Calu3 (cell line): ENCODE measurements around the gene CTIF. TPM values are rescaled to one million over a fixed set of nuclear protein-coding genes. Genes with fewer than 3 reads are reported as not detected.

ENCODE experiments used
- BruUV-seq: library from RNA; stranded (reverse); fragments of 400-500 nt; replicated peaks from 2 replicates; lab custom pipeline; 2021; lab: Mats Ljungman, UMichigan
- CTCF ChIA-PET: fragments of 300-600 bp; sonication (Branson Sonifier 250); formaldehyde crosslinking; loops from one replicate; lab custom pipeline; 2022; ENCODE audit warnings: antibody characterized with exemption; lab: Charles Lee
- DNase-seq: peaks from one replicate; pipeline ENCODE4 v3.0.0; 2022
- H3K27ac Mint-ChIP-seq: one replicate; pipeline ENCODE4 v1.8.0; 2022; ENCODE audit warnings: mixed read lengths; ENCODE audit not compliant: unreplicated experiment
- H3K27me3 Mint-ChIP-seq: one replicate; pipeline ENCODE4 v1.8.0; 2022; ENCODE audit warnings: mixed read lengths; ENCODE audit not compliant: unreplicated experiment
- H3K36me3 Mint-ChIP-seq: one replicate; pipeline ENCODE4 v1.8.0; 2022; ENCODE audit warnings: mild to moderate bottlenecking, moderate library complexity, mixed read lengths; ENCODE audit not compliant: insufficient read depth, unreplicated experiment
- H3K4me1 Mint-ChIP-seq: one replicate; pipeline ENCODE4 v1.8.0; 2022; ENCODE audit warnings: mild to moderate bottlenecking, low read depth, mixed read lengths; ENCODE audit not compliant: unreplicated experiment
- H3K4me3 Mint-ChIP-seq: one replicate; pipeline ENCODE4 v1.8.0; 2022; ENCODE audit warnings: mild to moderate bottlenecking, low read depth, moderate library complexity, mixed read lengths; ENCODE audit not compliant: unreplicated experiment
- H3K9me3 Mint-ChIP-seq: one replicate; pipeline ENCODE4 v1.8.0; 2022; ENCODE audit warnings: low read depth, mixed read lengths; ENCODE audit not compliant: unreplicated experiment
- intact Hi-C: fragments of 100-400 bp; cut with micrococcal nuclease; formaldehyde crosslinking; loops from one replicate; pipeline ENCODE4 v1.10.0; 2022; ENCODE audit not compliant: unreplicated experiment
- total RNA-seq: library from RNA; stranded (reverse); gene quantifications from 2 replicates; pipeline ENCODE4 v1.2.3, GENCODE V29; 2022
- TF ChIP-seq, protein P1 (sequence below): fragments of 200-600 bp; IDR thresholded peaks from one replicate; pipeline ENCODE4 v1.8.0; 2022; ENCODE audit warnings: antibody characterized with exemption; ENCODE audit not compliant: unreplicated experiment

Gene CTIF
- total RNA-seq, 1 experiment from 2014 or later = 40.8 TPM

DNA sequence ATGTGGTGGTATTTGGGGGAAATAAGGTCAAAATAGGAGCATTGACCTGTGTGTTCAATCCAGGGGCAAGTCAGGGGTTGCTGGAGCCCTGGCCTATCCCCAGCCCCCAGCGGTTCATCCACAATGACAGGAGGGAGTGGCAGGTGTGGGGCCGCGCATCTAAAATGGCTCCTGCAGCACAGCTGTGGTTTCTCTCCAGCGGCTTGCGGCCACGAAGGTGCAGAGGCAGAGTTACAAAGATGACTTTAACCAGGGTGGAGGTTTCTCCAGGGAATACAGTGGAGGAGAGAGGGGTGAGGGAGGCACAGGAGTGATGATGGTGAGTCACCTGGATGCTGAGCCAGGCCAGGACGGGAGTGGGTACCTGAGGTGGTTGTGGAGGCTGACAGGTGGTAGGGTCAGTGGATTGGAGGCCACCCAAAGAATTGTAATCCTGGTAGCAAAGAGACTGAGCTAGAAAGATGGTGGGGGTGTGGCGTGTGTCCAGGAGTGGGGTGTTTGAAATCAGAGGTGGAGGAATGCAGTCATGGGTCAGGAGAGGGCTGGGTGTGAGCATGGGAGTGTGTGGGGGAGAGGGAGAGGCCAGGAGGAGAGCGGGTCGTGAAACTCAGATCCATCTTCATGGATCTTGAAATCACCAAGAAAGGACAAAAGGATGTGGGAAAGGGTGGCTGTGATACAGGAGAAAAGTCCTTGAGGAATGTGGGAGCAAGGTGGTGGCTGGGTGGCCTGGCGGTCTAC is 83.2 kb downstream of the CTIF start:
- TF ChIP-seq, protein P1, sequence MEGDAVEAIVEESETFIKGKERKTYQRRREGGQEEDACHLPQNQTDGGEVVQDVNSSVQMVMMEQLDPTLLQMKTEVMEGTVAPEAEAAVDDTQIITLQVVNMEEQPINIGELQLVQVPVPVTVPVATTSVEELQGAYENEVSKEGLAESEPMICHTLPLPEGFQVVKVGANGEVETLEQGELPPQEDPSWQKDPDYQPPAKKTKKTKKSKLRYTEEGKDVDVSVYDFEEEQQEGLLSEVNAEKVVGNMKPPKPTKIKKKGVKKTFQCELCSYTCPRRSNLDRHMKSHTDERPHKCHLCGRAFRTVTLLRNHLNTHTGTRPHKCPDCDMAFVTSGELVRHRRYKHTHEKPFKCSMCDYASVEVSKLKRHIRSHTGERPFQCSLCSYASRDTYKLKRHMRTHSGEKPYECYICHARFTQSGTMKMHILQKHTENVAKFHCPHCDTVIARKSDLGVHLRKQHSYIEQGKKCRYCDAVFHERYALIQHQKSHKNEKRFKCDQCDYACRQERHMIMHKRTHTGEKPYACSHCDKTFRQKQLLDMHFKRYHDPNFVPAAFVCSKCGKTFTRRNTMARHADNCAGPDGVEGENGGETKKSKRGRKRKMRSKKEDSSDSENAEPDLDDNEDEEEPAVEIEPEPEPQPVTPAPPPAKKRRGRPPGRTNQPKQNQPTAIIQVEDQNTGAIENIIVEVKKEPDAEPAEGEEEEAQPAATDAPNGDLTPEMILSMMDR = no peak
- Mint-ChIP-seq H3K27ac (no peak overlapping the region), H3K4me3 (no peak overlapping the region), H3K27me3 (no peaks in the 10 kb centered on the region), H3K36me3 (no peaks in the 10 kb centered on the region), H3K9me3 (no peaks in the 10 kb centered on the region), H3K4me1 (no peaks in the 10 kb centered on the region)
- no peak for DNase-seq
- intact Hi-C loops = no loop called here
- no TSS peak for BruUV-seq
- CTCF ChIA-PET = interaction anchor here (0.6 kb wide), 1 partner anchor 92 kb away, joined by 3 read pairs; no protein-coding TSS in a partner anchor

DNA sequence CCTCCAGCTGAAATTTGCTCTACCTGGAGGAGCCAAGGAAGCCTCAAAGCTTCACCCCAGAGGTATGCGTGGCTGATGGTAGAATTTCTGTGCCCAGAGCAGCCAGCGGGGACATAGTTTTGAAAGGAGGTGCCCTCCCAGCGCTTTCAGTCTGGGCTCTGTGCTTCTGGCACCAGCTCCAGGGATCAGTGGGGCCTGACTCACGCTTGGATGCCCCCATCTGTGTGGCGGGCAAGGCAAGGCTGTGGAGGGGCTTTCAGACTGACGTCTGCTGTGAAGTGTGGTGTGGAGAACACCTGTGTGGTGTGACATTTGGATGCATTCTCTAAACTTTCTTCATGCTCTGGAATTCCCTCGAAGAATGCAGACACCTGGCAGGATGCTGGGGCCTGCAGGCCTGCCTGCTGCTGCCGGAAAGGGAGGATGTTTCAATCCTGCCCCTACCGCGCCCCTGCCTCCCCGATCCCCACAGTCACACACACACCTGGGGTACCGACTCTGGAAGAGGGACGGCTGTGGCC is 84.1 kb downstream of the CTIF start:
- TF ChIP-seq, protein P1 = no peak
- no peak for DNase-seq
- Mint-ChIP-seq H3K4me1 (peaks cover 3% of the 10 kb centered on the region), H3K27me3 (no peaks in the 10 kb centered on the region), H3K4me3 (no peak overlapping the region), H3K9me3 (no peaks in the 10 kb centered on the region), H3K27ac (no peak overlapping the region), H3K36me3 (no peaks in the 10 kb centered on the region)
- no TSS peak for BruUV-seq
- CTCF ChIA-PET = no interaction called here
- intact Hi-C loops = no loop called here

DNA sequence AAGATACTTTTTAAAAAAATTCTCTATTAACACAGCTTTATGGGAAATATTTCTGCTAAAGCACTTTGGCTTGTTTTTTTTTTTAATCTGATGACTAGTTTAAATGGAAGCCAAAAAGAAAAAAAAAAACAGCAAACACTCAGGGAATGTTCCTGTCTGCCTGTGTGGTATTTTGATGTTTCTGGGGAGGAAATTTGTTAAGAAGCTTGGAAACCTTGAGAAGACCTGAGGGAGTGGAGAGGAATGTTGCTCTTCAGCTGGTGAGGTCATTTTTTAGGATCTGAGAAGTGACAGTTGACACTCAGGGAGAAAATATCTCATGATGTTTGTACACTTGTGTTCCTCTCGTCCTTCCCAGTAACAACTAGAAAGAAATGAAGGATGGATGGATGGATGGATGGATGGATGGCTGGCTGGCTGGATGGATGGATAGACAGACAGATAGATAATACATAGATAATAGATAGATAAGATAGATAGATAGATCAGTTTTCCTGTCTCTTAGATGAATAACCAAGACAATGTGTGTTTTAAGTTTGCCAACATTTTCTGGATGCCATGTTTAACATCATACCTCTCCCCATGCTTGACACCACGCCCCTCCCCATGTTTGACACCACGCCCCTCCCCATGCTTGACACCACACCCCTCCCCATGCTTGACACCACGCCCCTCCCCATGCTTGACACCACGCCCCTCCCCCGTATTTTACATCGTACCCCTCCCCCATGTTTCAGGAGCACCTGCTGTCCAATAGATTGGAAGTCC is 84.8 kb downstream of the CTIF start:
- Mint-ChIP-seq H3K4me1 (peaks cover 9% of the 10 kb centered on the region), H3K36me3 (no peaks in the 10 kb centered on the region), H3K27ac (no peak overlapping the region), H3K4me3 (no peak overlapping the region), H3K9me3 (no peaks in the 10 kb centered on the region), H3K27me3 (no peaks in the 10 kb centered on the region)
- TF ChIP-seq, protein P1 = no peak
- CTCF ChIA-PET = no interaction called here
- intact Hi-C loops = no loop called here
- no TSS peak for BruUV-seq
- no peak for DNase-seq

GRCh38 chr18:48624856-48625255 is 86.0 kb downstream of the CTIF start:
- CTCF ChIA-PET = no interaction called here
- DNase-seq = no peak
- H3K36me3 Mint-ChIP-seq = no peaks in the 10 kb centered on the region
- intact Hi-C loops = no loop called here
- no TSS peak for BruUV-seq
- no peak overlapping the region for H3K27ac Mint-ChIP-seq
- no peaks in the 10 kb centered on the region for H3K9me3 Mint-ChIP-seq
- H3K27me3 Mint-ChIP-seq = no peaks in the 10 kb centered on the region
- TF ChIP-seq, protein P1 = no peak
- no peak overlapping the region for H3K4me3 Mint-ChIP-seq
- H3K4me1 Mint-ChIP-seq = peaks cover 9% of the 10 kb centered on the region
